RWPE1 (cell line): ENCODE results near the gene CWC22.
A peak's percentile ranks its signal among the peaks of the same experiment; 100 is the strongest.

Experiments
- CTCF ChIA-PET: fragments of 350-600 bp; sonication (Branson Sonifier 250); formaldehyde crosslinking; extraction: SDS; loops from one replicate; lab custom pipeline; 2021; lab: Yijun Ruan, JAX
- POLR2A ChIA-PET: fragments of 400-600 bp; formaldehyde crosslinking; extraction: SDS; loops from one replicate; lab custom pipeline; 2020; ENCODE audit warnings: antibody characterized with exemption; ENCODE audit not compliant: low non-redundant PET; lab: Yijun Ruan, JAX
- DNase-seq: peaks from one replicate; pipeline ENCODE4 v3.0.0; 2012; ENCODE audit warnings: low spot score
- H3K27ac ChIP-seq: fragments of 450-650 bp; 2 replicates; pipeline ENCODE4 v1.5.1; 2017
- CTCF ChIP-seq: fragments of 450-650 bp; conservative IDR thresholded peaks from 2 replicates; pipeline ENCODE4 v1.5.1; 2017; ENCODE audit warnings: low read depth, mild to moderate bottlenecking

The CWC22 gene

GRCh38 chr2:180003559-180003958 is 3.5 kb downstream of the CWC22 start:
- peak; percentile 41 for DNase-seq
- H3K27ac ChIP-seq = no peak overlapping the region
- CTCF ChIA-PET = no interaction called here
- POLR2A ChIA-PET = no interaction called here
- no peak for TF ChIP-seq CTCF

DNA sequence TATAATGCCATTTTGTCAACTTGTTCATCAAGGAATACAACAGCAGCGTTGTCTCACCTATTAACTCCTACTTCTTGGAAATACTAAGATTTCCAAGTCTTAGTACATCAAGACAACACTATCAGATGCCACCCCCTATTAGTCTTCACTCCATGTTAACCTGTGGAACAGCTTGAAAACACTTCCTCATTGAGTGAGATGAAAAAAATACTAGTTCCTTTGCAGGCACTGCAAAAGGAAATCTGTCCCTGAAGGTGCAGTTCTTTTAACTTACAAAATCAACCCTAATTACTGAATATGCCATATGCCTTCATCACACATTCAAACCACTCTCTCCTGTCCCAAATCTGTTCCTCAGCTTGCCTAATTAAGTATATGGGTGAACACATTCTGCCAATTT is 4.0 kb downstream of the CWC22 start:
- no peak for TF ChIP-seq CTCF
- H3K27ac ChIP-seq = no peak overlapping the region
- CTCF ChIA-PET = no interaction called here
- POLR2A ChIA-PET = no interaction called here
- DNase-seq = no peak

DNA sequence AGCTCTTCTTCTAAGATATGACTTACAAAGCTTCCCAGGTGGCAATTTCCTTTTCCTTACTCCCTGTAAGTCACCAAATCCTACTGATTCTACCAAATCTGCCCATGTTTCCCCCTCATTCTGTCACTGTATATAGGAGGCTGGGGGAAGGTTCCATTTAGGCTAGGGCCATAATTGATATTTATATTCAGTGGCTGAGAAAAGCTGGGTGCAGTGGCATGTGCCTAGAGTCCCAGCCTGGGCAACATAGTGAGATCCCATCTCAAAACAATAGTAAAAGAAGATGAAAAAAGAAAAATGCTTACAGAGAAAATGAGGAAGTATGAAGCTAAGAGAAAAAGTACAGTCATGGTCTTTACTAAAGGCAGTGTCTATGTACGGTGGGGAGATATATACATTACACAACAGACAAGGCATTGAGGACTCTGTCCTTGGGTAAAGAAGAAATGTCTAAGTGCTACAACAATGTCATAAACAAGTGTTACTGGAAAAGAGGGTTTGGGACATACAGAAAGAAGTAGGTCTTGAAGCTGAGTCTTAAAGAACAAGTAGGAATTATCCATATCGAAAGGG is 4.8 kb downstream of the CWC22 start:
- CTCF ChIA-PET = interaction anchor here (0.6 kb wide), 1 partner anchor 867 kb away, joined by 4 read pairs; no protein-coding TSS in a partner anchor
- no peak for TF ChIP-seq CTCF
- POLR2A ChIA-PET = no interaction called here

GRCh38 chr2:180001726-180002125 is 5.4 kb downstream of the CWC22 start:
- POLR2A ChIA-PET = no interaction called here
- no peak for DNase-seq
- no peak for TF ChIP-seq CTCF
- CTCF ChIA-PET = interaction anchor here (0.6 kb wide), 1 partner anchor 867 kb away, joined by 4 read pairs; no protein-coding TSS in a partner anchor
- H3K27ac ChIP-seq = no peak overlapping the region

More for the DNA sequence above, 4.8 kb downstream of the CWC22 start:
- no peak for DNase-seq
- H3K27ac ChIP-seq = no peak overlapping the region

GRCh38 chr2:180000434-180000833 is 6.7 kb downstream of the CWC22 start:
- ChIA-PET CTCF (interaction anchor here (0.6 to 0.9 kb wide), 3 partner anchors 8 to 182 kb away, joined by 5 to 13 read pairs (median 6); no protein-coding TSS in a partner anchor), POLR2A (no interaction called here)
- H3K27ac ChIP-seq = no peak overlapping the region
- DNase-seq = no peak
- TF ChIP-seq CTCF = no peak

GRCh38 chr2:179999000-179999399 is 8.1 kb downstream of the CWC22 start:
- no peak for DNase-seq
- CTCF ChIA-PET = no interaction called here
- no peak for TF ChIP-seq CTCF
- POLR2A ChIA-PET = no interaction called here
- no peak overlapping the region for H3K27ac ChIP-seq
